Smooth muscle cell (in vitro differentiated cells): ENCODE measurements around the gene LRMDA. TPM values are rescaled to one million over a fixed set of nuclear protein-coding genes. Genes with fewer than 3 reads are reported as not detected.

Experiments used
- DNase-seq: peaks from one replicate; lab custom pipeline; 2025; ENCODE audit not compliant: unreplicated experiment; lab: John Stamatoyannopoulos, UW
- H2AFZ ChIP-seq: fragments of 200-600 bp; sonication (generic); 2 replicates; pipeline ENCODE4 v1.6.0; 2016; ENCODE audit warnings: antibody characterized with exemption, low read depth, mild to moderate bottlenecking
- H3F3A ChIP-seq: fragments of 200-600 bp; sonication (generic); 2 replicates; pipeline ENCODE4 v1.6.0; 2017; ENCODE audit warnings: antibody characterized with exemption, low read depth
- H3K27ac ChIP-seq: fragments of 200-600 bp; sonication (generic); 2 replicates; pipeline ENCODE4 v1.5.1; 2016; ENCODE audit warnings: low read depth, mild to moderate bottlenecking
- H3K27me3 ChIP-seq: fragments of 200-600 bp; sonication (generic); 2 replicates; pipeline ENCODE4 v1.6.1; 2016; ENCODE audit warnings: low read depth, mild to moderate bottlenecking
- H3K36me3 ChIP-seq: fragments of 200-600 bp; sonication (generic); 2 replicates; pipeline ENCODE4 v1.5.1; 2016; ENCODE audit warnings: low read depth
- H3K4me1 ChIP-seq: fragments of 200-600 bp; sonication (generic); 2 replicates; pipeline ENCODE4 v1.5.1; 2016; ENCODE audit warnings: low read depth
- H3K4me2 ChIP-seq: fragments of 200-600 bp; sonication (generic); 2 replicates; pipeline ENCODE4 v1.6.0; 2016; ENCODE audit warnings: mild to moderate bottlenecking
- H3K4me3 ChIP-seq: fragments of 200-600 bp; sonication (generic); 2 replicates; pipeline ENCODE4 v1.5.1; 2016; ENCODE audit warnings: mild to moderate bottlenecking
- H3K79me2 ChIP-seq: fragments of 200-600 bp; sonication (generic); 2 replicates; pipeline ENCODE4 v1.6.0; 2016; ENCODE audit warnings: low read depth, mild to moderate bottlenecking
- H3K9ac ChIP-seq: fragments of 200-600 bp; sonication (generic); 2 replicates; pipeline ENCODE4 v1.6.0; 2016; ENCODE audit warnings: low read depth
- H3K9me3 ChIP-seq: fragments of 200-600 bp; sonication (generic); replicated peaks from 2 replicates; pipeline ENCODE4 v1.5.1; 2016; ENCODE audit warnings: low read depth
- H4K20me1 ChIP-seq: fragments of 200-600 bp; sonication (generic); 2 replicates; pipeline ENCODE4 v1.6.0; 2016; ENCODE audit warnings: low read depth
- CTCF ChIP-seq: fragments of 200-600 bp; sonication (generic); IDR thresholded peaks from 2 replicates; pipeline ENCODE4 v1.5.1; 2017; ENCODE audit warnings: borderline replicate concordance, mild to moderate bottlenecking, antibody characterized with exemption; ENCODE audit not compliant: insufficient read depth, poor library complexity, severe bottlenecking
- WGBS: methylation state at CpG from one replicate; pipeline ENCODE4 v1.1.7; 2016; ENCODE audit warnings: low lambda C conversion rate; 5-methylcytosine and 5-hydroxymethylcytosine counted together
- polyA plus RNA-seq: library from polyadenylated mRNA; unstranded; fragments of >200 nt; fragmentation: Nextera tagmentation; extraction: Ambion mirVana; gene quantifications from 2 replicates; pipeline ENCODE4 v1.2.1, GENCODE V29; 2016
- total RNA-seq: library from RNA; depleted of rRNA; stranded (reverse); fragments of >200 nt; gene quantifications from 2 replicates; pipeline ENCODE4 v1.2.3, GENCODE V29; 2014

LRMDA gene
- total and polyA plus RNA-seq, 2 experiments from 2014 or later: 1.5 to 1.6 TPM

- Histone ChIP-seq H3K27ac (peak overlapping the region; percentile 75), H4K20me1 (peaks cover 30% of the 10 kb centered on the region), H3K9me3 (no peaks in the 10 kb centered on the region), H3K4me3 (peak overlapping the region; percentile 95), H3K36me3 (no peaks in the 10 kb centered on the region), H3K79me2 (peaks cover 55% of the 10 kb centered on the region), H2AFZ (no peak overlapping the region), H3F3A (peaks cover 3% of the 10 kb centered on the region), H3K27me3 (no peaks in the 10 kb centered on the region), H3K9ac (peak overlapping the region; percentile 67), H3K4me2 (peak overlapping the region; percentile 97), H3K4me1 (peaks cover 11% of the 10 kb centered on the region)
- peak; percentile 53 for DNase-seq
- TF ChIP-seq CTCF: peak; percentile 52
- 1% methylated on average over 58 of the region's 71 CpGs for WGBS
Observed at GRCh38 chr10:75399461-75400162, 31.8 kb upstream of the LRMDA start.

GRCh38 chr10:75400163-75400770 lies 31.2 kb upstream of the LRMDA start:
- no peak for DNase-seq
- Histone ChIP-seq H3K36me3 (no peaks in the 10 kb centered on the region), H3K4me3 (peak overlapping the region; percentile 95), H3K4me2 (peak overlapping the region; percentile 97), H3K27ac (peak overlapping the region; percentile 75), H3K27me3 (no peaks in the 10 kb centered on the region), H4K20me1 (peaks cover 30% of the 10 kb centered on the region), H3K4me1 (peaks cover 11% of the 10 kb centered on the region), H3K79me2 (peaks cover 55% of the 10 kb centered on the region), H3K9me3 (no peaks in the 10 kb centered on the region), H3F3A (peaks cover 3% of the 10 kb centered on the region), H3K9ac (peak overlapping the region; percentile 67), H2AFZ (peak overlapping the region; percentile 49)
- TF ChIP-seq CTCF: no peak
- 1% methylated on average over 38 of the region's 39 CpGs for WGBS

GRCh38 chr10:75400771-75401568 lies 30.5 kb upstream of the LRMDA start:
- peak overlapping the region; percentile 92 for H2AFZ ChIP-seq
- under 1% methylated on average over 43 of the region's 68 CpGs for WGBS
- TF ChIP-seq CTCF: no peak
- H3K4me3 ChIP-seq: peak overlapping the region; percentile 95
- H3K4me2 ChIP-seq: peak overlapping the region; percentile 97
- H4K20me1 ChIP-seq: peaks cover 30% of the 10 kb centered on the region
- peaks cover 3% of the 10 kb centered on the region for H3F3A ChIP-seq
- H3K27me3 ChIP-seq: no peaks in the 10 kb centered on the region
- peak overlapping the region; percentile 75 for H3K27ac ChIP-seq
- no peaks in the 10 kb centered on the region for H3K9me3 ChIP-seq
- H3K36me3 ChIP-seq: no peaks in the 10 kb centered on the region
- DNase-seq: peak; percentile 80
- H3K9ac ChIP-seq: peak overlapping the region; percentile 67
- H3K4me1 ChIP-seq: peaks cover 18% of the 10 kb centered on the region
- H3K79me2 ChIP-seq: peaks cover 50% of the 10 kb centered on the region
